Adipose tissue (tissue), 3 donors: ENCODE results near the gene WBP11. TPM values are rescaled to one million over a fixed set of nuclear protein-coding genes. Genes with fewer than 3 reads are reported as not detected.

ENCODE experiments used
- H3K27ac ChIP-seq: one replicate; pipeline ENCODE4 v1.5.1; 2013; ENCODE audit warnings: low read depth, low read length
- WGBS, 3 donors: extraction: QIAGEN DNeasy Blood & Tissue Kit; methylation state at CpG; one replicate each; pipeline ENCODE4 v1.1.7; 2013; 5-methylcytosine and 5-hydroxymethylcytosine counted together
- polyA plus RNA-seq, 3 donors: library from polyadenylated mRNA; stranded (reverse); fragments of 200-250 nt; gene quantifications; one replicate each; pipeline ENCODE4 v1.2.3, GENCODE V29; 2013
- donor health status: healthy with polysubstance abuse.
- donor health status: Bipolar disorder and iron deficiency.
- donor health status: healthy.

WBP11 gene
- 10 to 100 TPM; 11.5 to 22.3 (median 19.9) TPM for polyA plus RNA-seq

GRCh38 chr12:14803011-14803829 is at the start of gene WBP11, which contains the start of gene C12orf60:
WBP11 (minus strand) TSS chr12:14803478; CDS start chr12:14801383, 2,095 bp downstream.
C12orf60 (plus strand) TSS chr12:14803670; CDS start chr12:14822936, 19,266 bp downstream.
- WGBS, 3 donors, result 0% methylated on average over 50 of the region's 50 CpGs
- peak within 1 kb of the TSS; percentile 64 for H3K27ac ChIP-seq

- no peak overlapping the region for H3K27ac ChIP-seq
Measured at GRCh38 chr12:14852880-14853279, 49.6 kb upstream of the WBP11 start.

- 4 to 96% (median 95%) methylated on average over 1 of the region's 1 CpG for WGBS, 3 donors
- H3K27ac ChIP-seq, result no peak overlapping the region
Measured at GRCh38 chr12:14850929-14851663, 47.8 kb upstream of the WBP11 start.

- 59 to 75% (median 66%) methylated on average over 2 of the region's 2 CpGs for WGBS, 3 donors
- no peak overlapping the region for H3K27ac ChIP-seq
Measured at GRCh38 chr12:14849661-14850060, 46.4 kb upstream of the WBP11 start.

- H3K27ac ChIP-seq, result no peak overlapping the region
- WGBS, 3 donors, result 26 to 66% (median 41%) methylated on average over 4 of the region's 4 CpGs
Measured at GRCh38 chr12:14846876-14847580, 43.8 kb upstream of the WBP11 start.

GRCh38 chr12:14846042-14846587 is 42.8 kb upstream of the WBP11 start:
- 33 to 36% (median 34%) methylated on average over 3 of the region's 3 CpGs for WGBS, 3 donors
- H3K27ac ChIP-seq, result no peak overlapping the region

GRCh38 chr12:14845350-14845750 is 42.1 kb upstream of the WBP11 start:
- H3K27ac ChIP-seq, result no peak overlapping the region
- 11 to 14% (median 13%) methylated on average over 3 of the region's 3 CpGs for WGBS, 3 donors

GRCh38 chr12:14844401-14844800 is 41.1 kb upstream of the WBP11 start:
- no peak overlapping the region for H3K27ac ChIP-seq

- 58 to 75% (median 66%) methylated on average over 10 of the region's 10 CpGs for WGBS, 3 donors
- H3K27ac ChIP-seq, result no peak within 1 kb of the TSS
Measured at GRCh38 chr12:14843425-14843887, 40.2 kb upstream of the WBP11 start, which contains the start of gene ART4. ART4 (minus strand) TSS chr12:14843526; CDS start chr12:14843113, 413 bp downstream.

- 24 to 87% (median 82%) methylated on average over 3 of the region's 3 CpGs for WGBS, 3 donors
- H3K27ac ChIP-seq, result no peak overlapping the region
Measured at GRCh38 chr12:14842315-14842714, 39.0 kb upstream of the WBP11 start.

GRCh38 chr12:14841761-14842160 is 38.5 kb upstream of the WBP11 start:
- 24 to 55% (median 42%) methylated on average over 3 of the region's 3 CpGs for WGBS, 3 donors

GRCh38 chr12:14840616-14841015 is 37.3 kb upstream of the WBP11 start:
- 78 to 90% (median 90%) methylated on average over 4 of the region's 4 CpGs for WGBS, 3 donors
- no peak overlapping the region for H3K27ac ChIP-seq

More at GRCh38 chr12:14841761-14842160, 38.5 kb upstream of the WBP11 start:
- H3K27ac ChIP-seq, result no peak overlapping the region

- 94 to 99% (median 97%) methylated on average over 1 of the region's 1 CpG for WGBS, 3 donors
- no peak overlapping the region for H3K27ac ChIP-seq
Measured at GRCh38 chr12:14839262-14839661, 36.0 kb upstream of the WBP11 start.

GRCh38 chr12:14836336-14837210 is 33.3 kb upstream of the WBP11 start:
- H3K27ac ChIP-seq, result no peak overlapping the region
- WGBS, 3 donors, result 76 to 89% (median 80%) methylated on average over 7 of the region's 7 CpGs

- H3K27ac ChIP-seq, result no peak overlapping the region
Measured at GRCh38 chr12:14834509-14834908, 31.2 kb upstream of the WBP11 start.

- 10 to 59% (median 51%) methylated on average over 1 of the region's 1 CpG for whole genome bisulfite sequencing, 3 donors
- no peak overlapping the region for H3K27ac ChIP-seq
Measured at GRCh38 chr12:14833952-14834351, 30.7 kb upstream of the WBP11 start.

GRCh38 chr12:14833336-14833735 is 30.1 kb upstream of the WBP11 start:
- H3K27ac ChIP-seq, result no peak overlapping the region
- 88 to 89% (median 89%) methylated on average over 3 of the region's 3 CpGs for WGBS, 3 donors

- H3K27ac ChIP-seq, result no peak overlapping the region
Measured at GRCh38 chr12:14828892-14829291, 25.6 kb upstream of the WBP11 start.
